VCaP (cell line): Measurements from ENCODE around the gene RWDD2A.
A peak's percentile ranks its signal among the peaks of the same experiment; 100 is the strongest.

ENCODE experiments used
- H3K27ac ChIP-seq: fragments of 450-650 bp; 2 replicates; pipeline ENCODE4 v1.5.1; 2017
- TF ChIP-seq, protein P1 (sequence below): fragments of 450-650 bp; conservative IDR thresholded peaks from 2 replicates; pipeline ENCODE4 v1.5.1; 2017; ENCODE audit warnings: mild to moderate bottlenecking, moderate library complexity

RWDD2A gene

DNA sequence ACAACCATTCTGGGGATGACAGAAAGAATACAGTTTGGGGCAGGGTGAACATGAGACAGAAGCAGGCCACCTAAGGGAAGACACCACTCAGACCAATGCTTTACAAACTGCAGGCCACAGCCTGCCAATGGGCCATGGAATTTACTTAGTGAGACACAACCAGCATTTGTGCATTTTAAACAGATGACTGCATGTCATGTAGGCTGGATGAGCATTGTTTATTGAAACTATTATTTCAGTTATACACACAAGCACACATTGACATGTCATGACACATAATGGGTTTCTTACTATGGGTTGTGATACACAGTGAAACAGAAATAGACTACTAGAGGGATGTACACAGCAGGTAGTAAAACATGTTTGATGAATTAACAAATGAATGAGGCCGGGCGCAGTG, 8.1 kb upstream of the RWDD2A start:
- TF ChIP-seq, protein P1, sequence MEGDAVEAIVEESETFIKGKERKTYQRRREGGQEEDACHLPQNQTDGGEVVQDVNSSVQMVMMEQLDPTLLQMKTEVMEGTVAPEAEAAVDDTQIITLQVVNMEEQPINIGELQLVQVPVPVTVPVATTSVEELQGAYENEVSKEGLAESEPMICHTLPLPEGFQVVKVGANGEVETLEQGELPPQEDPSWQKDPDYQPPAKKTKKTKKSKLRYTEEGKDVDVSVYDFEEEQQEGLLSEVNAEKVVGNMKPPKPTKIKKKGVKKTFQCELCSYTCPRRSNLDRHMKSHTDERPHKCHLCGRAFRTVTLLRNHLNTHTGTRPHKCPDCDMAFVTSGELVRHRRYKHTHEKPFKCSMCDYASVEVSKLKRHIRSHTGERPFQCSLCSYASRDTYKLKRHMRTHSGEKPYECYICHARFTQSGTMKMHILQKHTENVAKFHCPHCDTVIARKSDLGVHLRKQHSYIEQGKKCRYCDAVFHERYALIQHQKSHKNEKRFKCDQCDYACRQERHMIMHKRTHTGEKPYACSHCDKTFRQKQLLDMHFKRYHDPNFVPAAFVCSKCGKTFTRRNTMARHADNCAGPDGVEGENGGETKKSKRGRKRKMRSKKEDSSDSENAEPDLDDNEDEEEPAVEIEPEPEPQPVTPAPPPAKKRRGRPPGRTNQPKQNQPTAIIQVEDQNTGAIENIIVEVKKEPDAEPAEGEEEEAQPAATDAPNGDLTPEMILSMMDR = no peak
- H3K27ac ChIP-seq = no peak overlapping the region

DNA sequence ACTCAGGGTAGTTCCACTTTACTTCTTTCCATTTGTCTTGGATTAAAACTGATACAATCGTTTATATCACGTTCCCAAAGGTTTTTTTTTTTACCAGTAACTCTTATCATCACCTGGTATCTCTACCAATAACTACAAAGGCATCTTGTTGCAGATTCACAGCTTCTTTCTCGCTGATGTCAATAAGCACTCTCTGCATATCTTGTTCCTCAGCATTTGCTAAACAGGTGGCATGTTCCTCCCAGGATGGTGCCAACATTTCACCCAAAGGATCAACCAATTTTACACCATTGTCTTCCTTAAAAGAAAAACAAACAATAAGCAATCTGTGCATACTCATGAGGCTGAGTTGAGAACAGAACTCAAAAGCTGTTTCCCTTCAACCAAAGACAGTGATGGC, 4.7 kb upstream of the RWDD2A start:
- peak overlapping the region; percentile 56 for H3K27ac ChIP-seq

DNA sequence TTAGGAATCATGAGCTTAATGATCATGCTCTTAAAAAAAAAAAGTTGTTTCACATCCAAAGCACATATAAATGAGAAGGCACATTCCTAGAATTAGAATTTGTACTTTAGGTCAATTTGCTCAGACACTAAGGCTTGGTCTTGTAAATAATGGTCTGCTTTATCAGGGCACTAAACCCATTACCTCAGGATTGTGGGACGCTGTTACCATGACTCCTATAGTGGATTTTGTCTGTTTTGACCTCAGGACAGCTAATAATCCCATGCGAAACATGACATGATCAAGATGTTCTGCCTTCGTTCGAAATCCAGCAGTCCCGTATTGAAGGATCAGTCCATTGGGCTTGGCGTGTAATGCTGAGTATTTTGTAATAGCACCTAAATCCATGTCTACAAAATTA, 2.5 kb upstream of the RWDD2A start:
- TF ChIP-seq, protein P1 = no peak
- no peak overlapping the region for H3K27ac ChIP-seq

More for the DNA sequence above, 4.7 kb upstream of the RWDD2A start:
- TF ChIP-seq, protein P1 = no peak

DNA sequence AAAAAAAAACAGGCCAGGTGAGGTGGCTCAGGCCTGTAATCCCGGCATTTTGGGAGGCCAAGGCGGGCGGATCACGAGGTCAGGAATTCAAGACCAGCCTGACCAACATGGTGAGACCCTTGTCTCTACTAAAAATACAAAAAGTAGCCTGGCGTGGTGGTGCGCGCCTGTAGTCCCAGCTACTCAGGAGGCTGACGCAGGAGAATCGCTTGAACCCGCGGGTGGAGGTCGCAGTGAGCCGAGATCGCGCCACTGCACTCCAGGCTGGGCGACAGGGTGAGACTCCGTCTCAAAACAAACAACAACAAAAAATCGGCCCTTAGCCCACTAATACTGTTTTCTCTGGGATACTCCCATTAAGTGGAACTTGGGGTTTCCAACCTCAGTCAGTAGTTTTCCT, 1.2 kb upstream of the RWDD2A start:
- H3K27ac ChIP-seq = peak overlapping the region; percentile 95

DNA sequence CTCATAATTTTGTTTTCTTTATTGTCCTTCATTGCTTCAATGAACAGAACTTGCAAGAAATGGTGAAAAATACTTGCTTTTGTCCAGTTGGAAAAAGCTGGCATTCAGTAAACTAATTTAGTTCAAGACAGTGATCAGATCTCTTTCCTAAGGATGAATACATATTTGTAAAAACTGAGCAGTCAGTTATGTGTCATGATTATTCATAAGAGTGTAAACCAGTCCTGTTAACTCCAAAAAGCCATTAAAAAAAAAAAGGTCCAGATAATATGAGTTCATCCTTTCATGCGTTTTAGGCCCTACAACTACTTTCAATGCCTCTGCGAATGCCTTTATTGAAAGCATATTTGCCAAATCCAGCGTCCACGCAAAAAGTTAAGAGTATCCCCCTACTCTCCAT, 701 bp upstream of the RWDD2A start:
- TF ChIP-seq, protein P1 = no peak
- peak overlapping the region; percentile 95 for H3K27ac ChIP-seq

DNA sequence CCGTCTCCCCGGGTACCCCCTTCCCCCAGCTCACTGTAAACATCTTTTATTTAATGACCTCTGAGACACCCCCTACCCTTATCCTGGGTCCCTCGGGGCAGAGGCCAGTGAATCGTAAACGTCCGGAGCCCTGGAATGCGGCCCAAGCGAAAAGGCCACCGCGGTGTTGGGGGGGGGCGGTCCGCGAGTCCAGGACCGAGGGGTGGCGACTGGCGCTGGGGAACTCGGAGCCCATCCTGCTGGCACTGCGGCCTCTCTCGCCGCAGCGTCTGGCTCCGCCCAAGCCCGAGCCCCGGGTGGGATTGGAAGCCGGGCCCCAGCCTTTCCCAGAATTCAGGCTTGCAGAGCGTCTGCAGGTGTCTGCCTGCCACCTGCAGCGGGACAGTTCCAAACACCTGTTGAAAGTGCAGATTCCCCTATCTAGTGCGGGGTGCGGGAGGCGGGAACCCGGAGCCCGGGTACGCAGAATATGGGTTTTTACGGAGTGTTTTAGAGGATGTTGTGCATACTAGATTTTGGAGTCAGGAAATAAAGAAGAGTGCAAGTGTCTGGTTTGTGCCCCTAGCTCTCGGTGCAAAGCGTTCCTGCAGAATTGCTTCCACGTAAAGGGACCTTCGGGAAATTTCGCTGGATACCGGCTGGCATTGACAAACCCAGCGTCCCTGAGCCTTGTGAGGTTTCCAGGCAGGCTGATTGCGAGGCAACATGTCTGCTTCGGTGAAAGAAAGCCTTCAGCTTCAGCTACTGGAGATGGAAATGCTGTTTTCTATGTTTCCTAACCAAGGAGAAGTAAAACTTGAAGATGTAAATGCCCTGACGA, 800 bp downstream of the RWDD2A start:
- TF ChIP-seq, protein P1 = no peak
- H3K27ac ChIP-seq = peak overlapping the region; percentile 95

DNA sequence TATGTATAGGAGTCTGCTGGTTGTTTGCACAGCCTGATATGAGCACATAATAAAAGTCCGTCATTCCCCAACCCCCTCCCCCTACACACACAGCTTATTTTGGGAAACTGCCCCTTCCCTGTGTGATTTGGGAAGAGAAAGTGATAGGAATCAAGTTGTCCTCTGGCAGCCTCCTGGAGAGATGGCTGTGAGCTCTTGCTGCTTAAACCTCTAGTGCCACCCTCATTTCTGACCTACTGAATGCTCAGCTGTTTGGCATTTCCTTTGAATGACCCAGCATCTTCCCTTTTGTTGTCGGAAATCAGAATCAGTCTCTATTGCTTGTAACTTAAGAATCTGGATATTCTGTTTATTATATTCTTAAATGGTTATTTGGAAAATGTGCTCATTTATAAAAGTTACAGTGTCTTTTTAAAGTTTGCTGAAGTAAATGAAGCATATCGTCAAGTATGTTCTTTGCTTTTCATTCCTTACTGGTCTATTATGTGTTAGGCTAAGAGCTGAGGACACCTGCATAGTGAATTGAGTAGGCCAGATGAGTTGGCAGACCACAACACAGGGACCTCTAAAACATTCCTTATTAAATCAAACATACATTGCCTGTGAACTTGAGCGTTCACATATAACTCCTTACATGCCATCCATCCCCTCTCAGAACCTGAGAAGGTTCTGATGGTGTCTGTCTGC, 5.5 kb downstream of the RWDD2A start:
- H3K27ac ChIP-seq = peak overlapping the region; percentile 95
- TF ChIP-seq, protein P1 = no peak
